H9 (cell line): Measurements from ENCODE around the gene THSD1. TPM values are rescaled to one million over a fixed set of nuclear protein-coding genes. Genes with fewer than 3 reads are reported as not detected.

ENCODE experiments used
- DNase-seq: peaks from one replicate; pipeline ENCODE4 v3.0.0-alpha.2; 2017
- H2AFZ ChIP-seq: one replicate; pipeline ENCODE4 v1.6.1; 2013; ENCODE audit warnings: mild to moderate bottlenecking, low read length, control low read depth, moderate library complexity
- H2AK5ac ChIP-seq: 2 replicates; pipeline ENCODE4 v1.6.1; 2013; ENCODE audit warnings: low read length, control low read depth, mixed read lengths; ENCODE audit not compliant: insufficient read length
- H2BK120ac ChIP-seq: one replicate; pipeline ENCODE4 v1.6.1; 2013; ENCODE audit warnings: low read depth, mild to moderate bottlenecking, low read length, control low read depth, inconsistent platforms; ENCODE audit not compliant: poor library complexity, severe bottlenecking
- H2BK12ac ChIP-seq: 2 replicates; pipeline ENCODE4 v1.6.1; 2013; ENCODE audit warnings: low read length, control low read depth, mixed read lengths, low read depth; ENCODE audit not compliant: insufficient read length
- H2BK15ac ChIP-seq: 2 replicates; pipeline ENCODE4 v1.6.1; 2013; ENCODE audit warnings: low read depth, low read length, control low read depth
- H2BK20ac ChIP-seq: one replicate; pipeline ENCODE4 v1.6.1; 2013; ENCODE audit warnings: low read depth, mild to moderate bottlenecking, low read length, control low read depth, inconsistent platforms; ENCODE audit not compliant: poor library complexity, severe bottlenecking
- H2BK5ac ChIP-seq: 2 replicates; pipeline ENCODE4 v1.6.1; 2013; ENCODE audit warnings: low read length, control low read depth, mixed read lengths; ENCODE audit not compliant: insufficient read length
- H3K14ac ChIP-seq: 2 replicates; pipeline ENCODE4 v1.6.1; 2013; ENCODE audit warnings: low read length, control low read depth; ENCODE audit not compliant: insufficient read depth
- H3K18ac ChIP-seq: 2 replicates; pipeline ENCODE4 v1.6.1; 2013; ENCODE audit warnings: low read depth, mild to moderate bottlenecking, mixed read lengths, low read length, control low read depth; ENCODE audit not compliant: insufficient read length
- H3K23ac ChIP-seq: 2 replicates; pipeline ENCODE4 v1.6.1; 2013; ENCODE audit warnings: low read length, control low read depth, mixed read lengths, low read depth; ENCODE audit not compliant: insufficient read length
- H3K23me2 ChIP-seq: 2 replicates; pipeline ENCODE4 v1.6.1; 2013; ENCODE audit warnings: low read depth, mild to moderate bottlenecking, mixed read lengths, low read length, control low read depth; ENCODE audit not compliant: insufficient read length, poor library complexity, severe bottlenecking
- H3K27ac ChIP-seq: 2 replicates; pipeline ENCODE4 v1.5.1; 2013; ENCODE audit warnings: low read length, control low read depth, mixed read lengths, low read depth; ENCODE audit not compliant: insufficient read length
- H3K27me3 ChIP-seq: 2 replicates; pipeline ENCODE4 v1.6.1; 2013; ENCODE audit warnings: low read length, control low read depth, inconsistent platforms; ENCODE audit not compliant: insufficient read depth
- H3K4ac ChIP-seq: 2 replicates; pipeline ENCODE4 v1.6.1; 2013; ENCODE audit warnings: low read depth, mild to moderate bottlenecking, control low read depth, inconsistent platforms, low read length, moderate library complexity
- H3K4me1 ChIP-seq: 2 replicates; pipeline ENCODE4 v1.6.1; 2013; ENCODE audit warnings: low read length, control low read depth, inconsistent platforms; ENCODE audit not compliant: insufficient read depth
- H3K4me2 ChIP-seq: 2 replicates; pipeline ENCODE4 v1.6.1; 2013; ENCODE audit warnings: low read length, control low read depth, mixed read lengths; ENCODE audit not compliant: insufficient read length, insufficient read depth
- H3K56ac ChIP-seq: 2 replicates; pipeline ENCODE4 v1.6.1; 2013; ENCODE audit warnings: low read depth, mild to moderate bottlenecking, mixed read lengths, low read length, control low read depth; ENCODE audit not compliant: insufficient read length
- H3K79me1 ChIP-seq: 2 replicates; pipeline ENCODE4 v1.6.1; 2013; ENCODE audit warnings: low read depth, mild to moderate bottlenecking, moderate library complexity, low read length, control low read depth, inconsistent platforms; ENCODE audit not compliant: insufficient read depth, poor library complexity, severe bottlenecking
- H3K79me2 ChIP-seq: 2 replicates; pipeline ENCODE4 v1.6.1; 2013; ENCODE audit warnings: low read length, control low read depth, inconsistent platforms; ENCODE audit not compliant: insufficient read depth
- H3K9ac ChIP-seq: 2 replicates; pipeline ENCODE4 v1.6.1; 2013; ENCODE audit warnings: low read length, control low read depth, mixed read lengths; ENCODE audit not compliant: insufficient read length; ENCODE audit errors: extremely low read depth
- H3K9me3 ChIP-seq: one replicate; pipeline ENCODE4 v1.6.1; 2013; ENCODE audit warnings: low read depth, low read length, inconsistent platforms; ENCODE audit not compliant: control insufficient read depth
- H3T11ph ChIP-seq: one replicate; pipeline ENCODE4 v1.6.1; 2013; ENCODE audit warnings: mild to moderate bottlenecking, low read length, control low read depth, inconsistent platforms
- H4K20me1 ChIP-seq: one replicate; pipeline ENCODE4 v1.6.1; 2013; ENCODE audit not compliant: control insufficient read depth, insufficient read length, insufficient read depth
- H4K5ac ChIP-seq: 2 replicates; pipeline ENCODE4 v1.6.1; 2013; ENCODE audit warnings: low read depth, mild to moderate bottlenecking, mixed read lengths, low read length, control low read depth; ENCODE audit not compliant: insufficient read length
- H4K8ac ChIP-seq: replicated peaks from 2 replicates; pipeline ENCODE4 v1.6.1; 2013; ENCODE audit warnings: low read length, control low read depth, mixed read lengths, low read depth; ENCODE audit not compliant: insufficient read length
- H4K91ac ChIP-seq: 2 replicates; pipeline ENCODE4 v1.6.1; 2013; ENCODE audit warnings: low read depth, mild to moderate bottlenecking, moderate library complexity, mixed read lengths, low read length, control low read depth; ENCODE audit not compliant: insufficient read length
- H3K27ac Mint-ChIP-seq, 3 experiments: 2 replicates in 2 of 3; 3 replicates in 1 of 3; pipeline ENCODE4 v1.8.0; 2020 to 2021; ENCODE audit warnings: mixed read lengths in 3 of 3, mild to moderate bottlenecking in 1 of 3, moderate library complexity in 1 of 3
- H3K27me3 Mint-ChIP-seq: 2 replicates; pipeline ENCODE4 v1.8.0; 2021; ENCODE audit warnings: low read depth, mild to moderate bottlenecking, moderate library complexity, mixed read lengths
- H3K36me3 Mint-ChIP-seq, 3 experiments: 2 replicates in 2 of 3; 3 replicates in 1 of 3; pipeline ENCODE4 v1.8.0; 2020 to 2021; ENCODE audit warnings: low read depth in 3 of 3, mixed read lengths in 3 of 3; ENCODE audit not compliant: insufficient read depth in 1 of 3
- H3K4me1 Mint-ChIP-seq, 2 experiments: 2 replicates each; pipeline ENCODE4 v1.8.0; 2020; ENCODE audit warnings: mixed read lengths in 2 of 2
- H3K4me3 Mint-ChIP-seq, 2 experiments: 2 replicates in 1 of 2; 3 replicates in 1 of 2; pipeline ENCODE4 v1.8.0; 2020 to 2021; ENCODE audit warnings: mild to moderate bottlenecking in 2 of 2, mixed read lengths in 2 of 2, moderate library complexity in 1 of 2
- H3K9me3 Mint-ChIP-seq, 2 experiments: 2 replicates in 1 of 2; 3 replicates in 1 of 2; pipeline ENCODE4 v1.8.0; 2020; ENCODE audit warnings: mild to moderate bottlenecking in 2 of 2, mixed read lengths in 2 of 2, moderate library complexity in 1 of 2
- CTCF ChIP-seq: fragments of 200-600 bp; sonication (generic); conservative IDR thresholded peaks from 3 replicates; pipeline ENCODE4 v1.8.0; 2021; ENCODE audit warnings: antibody characterized with exemption, mild to moderate bottlenecking
- WGBS: extraction: QIAGEN DNeasy Blood & Tissue Kit; methylation state at CpG from one replicate; pipeline ENCODE4 v1.1.7; 2013; ENCODE audit warnings: missing lambda C conversion rate, low lambda C conversion rate, mixed read lengths; ENCODE audit not compliant: insufficient read length; ENCODE audit errors: extremely low coverage; 5-methylcytosine and 5-hydroxymethylcytosine counted together
- total RNA-seq: library from RNA; stranded (reverse); gene quantifications from 2 replicates; pipeline ENCODE4 v1.2.1, GENCODE V29; 2021

THSD1 gene
- total RNA-seq, 1 experiment from 2014 or later = 0.22 TPM

- Histone ChIP-seq H4K8ac (no peak overlapping the region), H3K56ac (no peak overlapping the region), H4K20me1 (no peaks in the 10 kb centered on the region), H2BK15ac (no peak overlapping the region), H3K4ac (no peak overlapping the region), H3K27me3 (no peaks in the 10 kb centered on the region; the same call in 1 of the 2 replicates), H3K4me2 (no peak overlapping the region), H3K23ac (no peak overlapping the region), H2BK12ac (no peak overlapping the region), H4K5ac (no peak overlapping the region), H2AFZ (no peak overlapping the region), H3T11ph (no peak overlapping the region), H3K23me2 (no peaks in the 10 kb centered on the region), H2BK5ac (no peak overlapping the region), H2BK120ac (no peak overlapping the region), H3K27ac (no peak overlapping the region), H3K9ac (no peak overlapping the region), H3K18ac (no peak overlapping the region), H2AK5ac (no peak overlapping the region), H3K79me2 (no peaks in the 10 kb centered on the region), H4K91ac (no peak overlapping the region), H3K79me1 (no peaks in the 10 kb centered on the region), H3K14ac (no peak overlapping the region), H3K9me3 (no peaks in the 10 kb centered on the region), H2BK20ac (no peak overlapping the region), H3K4me1 (no peaks in the 10 kb centered on the region)
- Mint-ChIP-seq H3K27me3 (peaks cover 18% of the 10 kb centered on the region), H3K9me3 (no peaks in the 10 kb centered on the region), H3K4me3 (no peak overlapping the region), H3K4me1 (no peaks in the 10 kb centered on the region), H3K36me3 (no peaks in the 10 kb centered on the region), H3K27ac (no peak overlapping the region)
- DNase-seq = no peak
- WGBS = no CpG with 5 or more reads among the region's 1 CpG
- TF ChIP-seq CTCF = peak; percentile 30; the same call in 2 of the 3 replicates
Observed at GRCh38 chr13:52399708-52400107, 6.3 kb downstream of the THSD1 start.
